Erythroblast (primary cell): ENCODE measurements around the gene CFD.

Experiments used
- GATA1 ChIP-seq: IDR thresholded peaks from 2 replicates; pipeline ENCODE4 v1.6.1; 2011; ENCODE audit warnings: low read depth, mild to moderate bottlenecking, control low read depth, low read length, moderate library complexity
- POLR2A ChIP-seq: IDR thresholded peaks from 2 replicates; pipeline ENCODE4 v1.6.1; 2011; ENCODE audit warnings: mild to moderate bottlenecking, low read length

DNA sequence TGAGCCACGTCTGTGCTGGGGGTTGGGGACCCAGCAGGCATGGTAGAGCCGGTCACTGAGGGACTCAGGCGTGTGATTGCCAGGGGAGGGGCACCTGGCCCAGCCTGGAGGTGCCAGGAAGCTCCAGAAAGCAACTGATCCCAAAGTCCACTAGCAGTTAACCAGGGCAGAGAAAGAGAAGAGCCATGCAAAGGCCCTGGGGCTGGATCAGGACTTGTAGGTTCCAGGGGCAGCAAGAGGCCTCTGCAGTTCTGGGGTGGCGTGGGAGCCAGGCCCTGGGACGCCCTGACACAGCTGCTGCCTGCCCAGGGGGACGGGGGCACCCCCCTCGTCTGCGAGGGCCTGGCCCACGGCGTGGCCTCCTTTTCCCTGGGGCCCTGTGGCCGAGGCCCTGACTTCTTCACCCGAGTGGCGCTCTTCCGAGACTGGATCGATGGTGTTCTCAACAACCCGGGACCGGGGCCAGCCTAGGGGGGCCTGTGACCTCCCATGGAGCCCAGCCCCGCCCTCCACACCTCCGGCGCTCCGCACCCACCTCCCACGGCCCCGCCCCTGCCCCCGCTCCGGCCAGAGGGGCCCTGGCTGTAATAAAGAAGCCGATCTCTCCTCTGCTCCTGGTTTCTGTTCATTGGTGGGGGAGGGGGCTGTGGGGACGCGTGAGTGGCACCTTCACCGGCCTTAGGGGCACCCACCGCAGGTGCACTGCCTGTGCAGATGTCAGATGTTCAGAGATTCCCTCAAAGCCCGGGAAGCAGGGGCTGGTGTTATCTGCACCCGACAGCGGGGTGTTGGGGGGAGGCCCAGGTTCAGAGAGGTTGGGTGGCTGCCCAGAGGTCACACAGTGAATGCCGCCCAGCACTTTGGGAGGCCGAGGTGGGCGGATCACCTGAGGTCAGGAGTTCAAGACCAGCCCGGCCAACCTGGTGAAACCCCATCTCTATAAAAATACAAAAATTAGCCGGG lies 27.8 kb upstream of the CFD start:
- TF ChIP-seq POLR2A, result no peak
- no peak for TF ChIP-seq GATA1
